HG02981 (cell line): ENCODE measurements around the gene HIPK1.

ENCODE experiments used
- ATAC-seq: cut with Tn5 transposase; IDR thresholded peaks from one replicate; pipeline ENCODE4 v1.9.1; 2021; ENCODE audit warnings: mild to moderate bottlenecking, moderate library complexity; ENCODE audit not compliant: unreplicated experiment

Gene HIPK1

DNA sequence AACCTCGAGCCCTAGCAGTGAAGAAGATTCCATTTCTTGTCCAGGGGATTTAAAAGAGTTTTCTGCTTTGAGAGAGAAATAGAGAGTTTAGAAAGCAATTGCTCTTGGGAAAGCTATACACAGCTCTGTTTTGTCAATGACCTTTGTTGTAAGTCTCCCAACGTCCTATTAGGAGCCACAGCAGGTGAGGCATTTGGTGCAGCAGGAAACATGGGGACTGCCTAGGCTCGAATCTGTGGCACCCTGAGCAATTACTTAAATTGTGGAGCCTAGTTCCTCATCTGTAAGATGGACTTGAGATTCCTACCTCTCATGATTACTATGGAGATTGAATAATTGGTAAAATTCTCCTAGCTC lies 15.8 kb upstream of the HIPK1 start:
- ATAC-seq, result no peak

- no peak for ATAC-seq
Measured at GRCh38 chr1:113913887-113914664, 15.0 kb upstream of the HIPK1 start.

- ATAC-seq, result no peak
Measured at GRCh38 chr1:113916974-113917373, 12.2 kb upstream of the HIPK1 start.

DNA sequence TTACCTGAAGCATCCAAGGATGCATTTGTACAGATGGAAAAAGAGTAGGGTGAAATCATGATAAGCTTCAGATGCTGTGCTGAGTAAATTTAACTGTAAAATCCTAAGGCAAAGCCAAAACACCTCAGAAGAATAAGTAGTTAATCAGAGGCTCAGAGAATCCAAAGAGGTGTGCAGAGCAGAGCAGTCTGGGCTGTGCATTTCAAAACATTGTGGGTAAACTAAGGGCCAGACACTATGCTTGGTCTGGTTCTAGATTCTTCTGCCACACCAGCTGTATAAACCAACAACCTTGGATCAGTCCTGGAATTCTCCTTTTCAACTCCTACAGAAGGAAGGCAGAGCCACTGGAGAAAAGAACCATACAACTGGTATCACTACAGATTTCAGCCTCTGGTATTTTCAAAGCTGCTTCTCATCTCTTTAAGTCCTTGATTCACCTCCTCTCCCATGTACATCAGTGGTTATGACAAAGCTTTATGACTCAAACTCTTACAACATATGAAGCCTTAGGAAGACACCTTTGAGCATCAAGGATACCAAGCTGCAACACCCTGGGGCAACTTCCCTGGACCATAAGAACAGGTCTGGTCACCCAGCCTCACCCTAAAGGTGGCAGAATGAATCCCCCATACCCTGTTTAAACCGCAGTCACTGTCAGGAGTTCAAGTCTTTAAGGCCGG lies 11.6 kb upstream of the HIPK1 start:
- no peak for ATAC-seq

- no peak for ATAC-seq
Measured at GRCh38 chr1:113918243-113918642, 10.9 kb upstream of the HIPK1 start.

- no peak for ATAC-seq
Measured at GRCh38 chr1:113922957-113923356, 6.2 kb upstream of the HIPK1 start.

DNA sequence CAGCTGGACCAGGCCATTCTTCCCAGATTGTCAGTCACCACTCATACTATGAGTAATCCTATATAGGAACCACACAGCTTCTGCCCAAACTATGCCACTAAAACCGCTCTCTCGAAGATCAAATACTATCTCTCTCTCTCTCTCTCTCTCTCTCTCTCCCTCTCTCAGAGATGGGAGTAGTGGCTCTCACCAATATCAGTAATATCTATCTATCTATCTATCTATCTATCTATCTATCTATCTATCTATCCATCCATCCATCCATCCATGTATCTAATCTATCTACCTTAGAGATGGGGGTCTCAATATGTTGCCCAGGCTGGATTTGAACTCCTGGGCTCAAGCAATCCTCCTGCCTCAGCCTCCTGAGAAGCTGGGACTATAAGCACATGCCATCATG lies 4.7 kb upstream of the HIPK1 start:
- no peak for ATAC-seq

DNA sequence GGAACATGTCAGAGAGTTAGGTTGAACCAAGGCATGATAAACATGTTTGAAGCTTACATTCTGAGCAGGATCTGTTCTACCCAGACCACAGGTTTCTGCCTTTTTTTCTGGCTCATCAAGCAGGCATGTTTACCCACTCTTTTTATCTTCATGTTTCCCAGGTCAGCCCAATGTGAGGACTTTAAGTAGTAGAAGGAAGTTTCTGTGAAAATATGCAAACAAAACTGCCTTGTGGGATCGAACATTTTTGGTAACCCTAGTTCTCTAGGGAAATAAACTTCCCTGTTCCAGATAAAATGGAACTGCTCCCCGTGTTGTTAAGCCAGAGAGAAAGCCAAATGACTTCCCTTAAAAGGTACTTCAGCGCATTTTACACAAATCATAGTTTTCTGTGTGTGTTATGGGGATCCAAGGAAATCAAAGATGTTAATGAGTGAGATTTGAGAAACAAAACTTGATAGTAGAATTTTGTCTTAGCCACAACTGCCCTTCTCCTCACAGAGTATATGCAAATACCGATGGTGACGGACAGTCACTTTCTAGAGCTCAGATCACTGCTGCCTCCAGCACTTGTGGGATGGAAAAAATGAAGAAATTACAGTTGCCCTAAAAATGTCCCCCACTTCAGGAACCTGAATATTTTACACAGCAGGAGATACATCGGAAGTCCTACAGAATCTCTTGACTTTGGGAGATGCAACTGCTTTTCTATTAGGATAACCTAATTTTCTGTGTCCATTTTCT lies 765 bp upstream of the HIPK1 start:
- peak; percentile 21 for ATAC-seq

DNA sequence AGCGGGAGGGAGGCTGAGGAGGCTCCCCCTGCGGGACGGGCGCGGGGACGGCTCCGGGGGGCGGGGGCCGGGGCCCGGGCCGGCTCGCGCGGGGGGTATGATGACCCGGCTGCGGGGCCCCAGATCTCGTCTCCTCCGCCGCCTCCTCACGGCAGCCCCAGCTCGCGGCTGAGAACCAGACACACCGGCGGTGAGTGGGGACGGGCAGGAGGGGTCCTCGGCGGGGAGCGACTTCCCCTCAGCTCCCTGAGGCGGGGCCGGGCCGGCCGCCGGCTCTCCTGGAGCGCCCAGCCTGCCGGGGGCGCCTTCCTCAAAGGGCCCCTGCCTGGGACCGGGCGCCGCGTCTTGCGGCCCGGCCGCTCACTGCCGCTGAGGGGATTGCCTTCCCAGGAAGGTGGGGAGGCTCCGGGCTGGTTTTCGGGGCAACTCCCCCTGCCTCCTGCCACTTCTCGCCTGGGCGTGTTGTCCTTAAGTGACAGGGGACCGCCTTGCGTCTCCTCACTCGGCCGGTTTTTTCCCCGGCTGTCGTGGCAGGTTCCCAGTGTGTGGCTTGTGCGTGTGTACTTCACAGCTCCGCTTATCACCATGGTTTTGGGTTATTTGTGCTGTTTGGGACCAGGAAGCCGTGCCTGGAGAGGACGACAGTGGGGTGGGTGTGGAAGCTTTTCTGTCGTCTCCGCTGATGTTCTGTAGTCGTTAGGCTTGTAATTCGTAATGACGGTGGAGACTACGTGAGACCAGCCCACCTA lies 800 bp downstream of the HIPK1 start:
- ATAC-seq, result peak; percentile 27

DNA sequence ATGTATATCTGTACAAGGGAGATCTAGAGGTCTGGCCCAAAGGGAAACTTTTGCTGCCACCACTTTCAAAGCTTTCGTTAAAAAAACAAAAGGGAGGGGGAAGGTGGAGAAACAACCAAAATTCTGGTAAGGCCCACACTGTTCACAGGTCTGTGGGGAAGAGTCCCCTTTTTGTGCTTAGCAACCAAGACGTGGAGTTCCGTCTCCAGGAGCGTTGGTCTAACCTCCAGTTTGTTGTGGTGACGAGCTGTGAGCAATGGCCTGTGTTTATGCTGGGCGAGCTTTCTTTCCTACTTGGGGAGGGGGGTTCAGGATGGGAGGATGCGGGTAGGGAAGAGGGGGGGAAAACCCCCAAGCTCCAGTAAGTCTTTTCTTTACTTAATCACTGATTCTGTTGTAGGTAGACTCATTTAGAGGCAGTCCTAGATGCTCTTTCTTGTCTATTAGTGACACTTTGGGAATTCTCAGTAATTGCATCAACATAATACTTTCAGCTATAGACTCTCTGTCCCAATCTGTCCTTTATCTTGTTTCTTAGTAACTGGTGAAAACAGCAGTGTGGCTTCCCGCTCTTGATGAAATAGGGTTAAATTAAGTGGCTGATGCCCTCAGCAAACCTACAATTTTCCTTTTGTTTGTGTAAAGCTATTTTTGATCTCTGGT lies 1.5 kb downstream of the HIPK1 start:
- ATAC-seq, result peak; percentile 31

DNA sequence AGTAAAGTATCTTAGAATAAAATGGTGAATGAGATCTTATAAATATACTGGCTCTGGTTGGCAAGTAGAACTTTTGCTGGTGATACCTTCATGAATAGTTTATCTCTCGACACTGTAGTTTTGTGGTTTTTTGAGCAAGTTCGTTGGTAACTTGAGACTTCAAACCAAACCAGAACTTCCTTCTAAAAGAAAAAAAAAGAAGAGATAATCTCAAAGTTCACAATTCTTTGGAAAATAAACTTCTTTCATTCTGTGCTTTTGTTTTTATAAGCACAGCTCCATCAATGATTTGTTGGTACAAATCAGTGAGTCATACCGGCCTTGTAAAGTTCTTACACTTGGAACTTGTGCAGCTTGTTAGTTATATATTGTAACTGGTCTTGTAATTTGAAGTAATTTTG lies 2.3 kb downstream of the HIPK1 start:
- no peak for ATAC-seq

- no peak for ATAC-seq
Measured at GRCh38 chr1:113934006-113934405, 4.9 kb downstream of the HIPK1 start.

- ATAC-seq, result no peak
Measured at GRCh38 chr1:113934511-113935055, 5.5 kb downstream of the HIPK1 start.

- ATAC-seq, result no peak
Measured at GRCh38 chr1:113935176-113935575, 6.1 kb downstream of the HIPK1 start.

GRCh38 chr1:113935970-113936369 lies 6.8 kb downstream of the HIPK1 start:
- ATAC-seq, result no peak

GRCh38 chr1:113937146-113937545 lies 8.0 kb downstream of the HIPK1 start:
- no peak for ATAC-seq

GRCh38 chr1:113938192-113938591 lies 9.1 kb downstream of the HIPK1 start:
- no peak for ATAC-seq

DNA sequence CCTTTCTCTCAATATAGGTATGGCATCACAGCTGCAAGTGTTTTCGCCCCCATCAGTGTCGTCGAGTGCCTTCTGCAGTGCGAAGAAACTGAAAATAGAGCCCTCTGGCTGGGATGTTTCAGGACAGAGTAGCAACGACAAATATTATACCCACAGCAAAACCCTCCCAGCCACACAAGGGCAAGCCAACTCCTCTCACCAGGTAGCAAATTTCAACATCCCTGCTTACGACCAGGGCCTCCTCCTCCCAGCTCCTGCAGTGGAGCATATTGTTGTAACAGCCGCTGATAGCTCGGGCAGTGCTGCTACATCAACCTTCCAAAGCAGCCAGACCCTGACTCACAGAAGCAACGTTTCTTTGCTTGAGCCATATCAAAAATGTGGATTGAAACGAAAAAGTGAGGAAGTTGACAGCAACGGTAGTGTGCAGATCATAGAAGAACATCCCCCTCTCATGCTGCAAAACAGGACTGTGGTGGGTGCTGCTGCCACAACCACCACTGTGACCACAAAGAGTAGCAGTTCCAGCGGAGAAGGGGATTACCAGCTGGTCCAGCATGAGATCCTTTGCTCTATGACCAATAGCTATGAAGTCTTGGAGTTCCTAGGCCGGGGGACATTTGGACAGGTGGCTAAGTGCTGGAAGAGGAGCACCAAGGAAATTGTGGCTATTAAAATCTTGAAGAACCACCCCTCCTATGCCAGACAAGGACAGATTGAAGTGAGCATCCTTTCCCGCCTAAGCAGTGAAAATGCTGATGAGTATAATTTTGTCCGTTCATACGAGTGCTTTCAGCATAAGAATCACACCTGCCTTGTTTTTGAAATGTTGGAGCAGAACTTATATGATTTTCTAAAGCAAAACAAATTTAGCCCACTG lies 11.5 kb downstream of the HIPK1 start:
- ATAC-seq, result peak; percentile 52

DNA sequence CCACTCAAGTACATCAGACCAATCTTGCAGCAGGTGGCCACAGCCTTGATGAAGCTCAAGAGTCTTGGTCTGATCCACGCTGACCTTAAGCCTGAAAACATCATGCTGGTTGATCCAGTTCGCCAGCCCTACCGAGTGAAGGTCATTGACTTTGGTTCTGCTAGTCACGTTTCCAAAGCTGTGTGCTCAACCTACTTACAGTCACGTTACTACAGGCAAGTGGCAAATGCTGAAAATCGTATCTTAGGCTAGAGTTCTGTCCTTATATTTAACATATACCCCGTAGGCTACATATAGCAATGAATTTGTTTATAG lies 12.1 kb downstream of the HIPK1 start:
- peak; percentile 5 for ATAC-seq

DNA sequence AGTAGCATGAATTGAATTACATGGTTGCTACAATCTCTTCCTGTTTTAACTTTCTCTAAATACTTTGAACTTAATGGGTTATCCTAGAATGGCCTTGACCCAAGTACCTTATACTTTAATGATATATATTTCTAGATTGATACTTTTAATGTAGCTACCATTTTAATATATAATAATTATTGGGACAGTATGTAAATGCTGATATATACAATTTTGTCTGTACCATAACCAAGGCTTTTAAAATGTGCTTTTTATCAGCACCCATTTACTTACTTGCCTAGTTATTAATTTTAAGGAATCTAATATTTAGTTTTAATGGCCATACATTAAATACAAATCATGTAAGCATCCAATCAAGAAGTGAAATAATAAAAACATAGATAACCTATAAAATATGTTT lies 13.4 kb downstream of the HIPK1 start:
- ATAC-seq, result no peak
